Stimulated activated naive CD4-positive, alpha-beta T cell treated with Interleukin-2 at 50 U/mL for 16 hours (primary cell): ENCODE data around the gene SPON1.
"Not testable (repeated sequence)": the region's sequence is repeated elsewhere in the genome, so short reads cannot be mapped to it uniquely, and the experiment has no call there.

ENCODE experiments used
- DNase-seq: peaks from one replicate; lab custom pipeline; 2025; lab: John Stamatoyannopoulos, UW

SPON1 gene

DNA sequence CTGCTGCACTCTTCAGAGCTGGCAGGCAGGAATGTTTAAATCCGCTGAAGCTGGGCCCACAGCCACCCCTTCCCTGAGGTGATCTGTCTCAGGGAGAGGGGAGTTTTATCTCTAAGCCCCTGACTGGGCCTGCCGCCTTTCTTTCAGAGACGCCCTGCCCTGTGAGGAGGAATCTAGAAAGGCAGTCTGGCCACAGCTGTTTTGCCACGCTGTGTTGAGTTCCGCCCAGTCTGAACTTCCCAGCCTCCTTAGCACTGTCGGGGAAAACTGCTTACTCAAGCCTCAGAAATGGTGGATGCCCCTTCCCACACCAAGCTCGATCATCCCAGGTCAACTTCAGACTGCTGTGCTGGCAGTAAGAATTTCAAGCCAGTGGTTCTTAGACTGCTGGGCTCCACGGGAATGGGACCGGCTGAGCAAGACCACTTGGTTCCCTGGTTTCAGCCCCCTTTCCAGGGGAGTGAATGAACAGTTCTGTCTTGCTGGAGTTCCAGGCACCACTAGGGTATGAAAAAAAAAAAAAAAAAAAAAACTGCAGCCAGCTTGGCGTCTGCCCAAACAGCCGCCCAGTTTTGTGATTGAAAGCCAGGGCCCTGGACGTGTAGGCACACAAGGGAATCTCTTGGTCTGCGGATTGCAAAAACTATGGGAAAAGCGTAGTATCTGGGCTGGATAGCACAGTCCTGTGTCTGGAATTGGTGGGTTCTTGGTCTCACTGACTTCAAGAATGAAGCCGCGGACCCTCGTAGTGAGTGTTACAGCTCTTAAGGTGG, 127.4 kb downstream of the SPON1 start:
- no peak for DNase-seq

DNA sequence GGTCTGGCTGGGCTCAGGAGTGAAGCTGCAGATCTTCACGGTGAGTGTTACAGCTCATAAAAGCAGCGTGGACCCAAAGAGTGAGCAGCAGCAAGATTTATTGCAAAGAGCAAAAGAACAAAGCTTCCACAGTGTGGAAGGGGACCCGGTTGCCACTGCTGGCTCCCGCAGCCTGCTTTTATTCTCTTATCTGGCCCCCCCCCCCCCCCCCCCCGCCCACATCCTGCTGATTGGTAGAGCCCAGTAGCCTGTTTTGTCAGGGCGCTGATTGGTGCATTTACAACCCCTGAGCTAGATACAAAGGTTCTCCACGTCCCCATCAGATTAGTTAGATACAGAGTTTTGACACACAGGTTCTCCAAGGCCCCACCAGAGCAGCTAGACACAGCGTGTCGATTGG, 128.1 kb downstream of the SPON1 start:
- DNase-seq: not testable (repeated sequence)

DNA sequence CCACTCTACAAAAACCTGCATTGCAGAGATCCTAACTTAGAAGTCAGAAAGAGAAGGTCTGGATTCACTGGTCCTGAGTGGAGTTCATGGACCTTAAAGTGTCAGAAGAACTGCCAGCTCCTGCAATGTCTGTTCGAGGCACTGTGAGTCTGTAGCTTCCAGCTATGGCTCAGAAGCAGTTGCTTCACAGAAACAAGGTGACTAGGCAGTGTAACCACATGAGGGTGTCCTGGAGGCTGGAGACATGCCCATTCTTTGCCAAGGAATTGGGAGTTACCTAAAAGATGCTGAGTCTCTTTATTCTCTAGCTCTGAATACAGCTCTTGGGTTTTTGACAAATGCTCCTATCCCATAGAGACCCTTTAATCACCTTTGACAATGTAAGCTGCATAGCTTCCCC, 130.5 kb downstream of the SPON1 start:
- DNase-seq: no peak

DNA sequence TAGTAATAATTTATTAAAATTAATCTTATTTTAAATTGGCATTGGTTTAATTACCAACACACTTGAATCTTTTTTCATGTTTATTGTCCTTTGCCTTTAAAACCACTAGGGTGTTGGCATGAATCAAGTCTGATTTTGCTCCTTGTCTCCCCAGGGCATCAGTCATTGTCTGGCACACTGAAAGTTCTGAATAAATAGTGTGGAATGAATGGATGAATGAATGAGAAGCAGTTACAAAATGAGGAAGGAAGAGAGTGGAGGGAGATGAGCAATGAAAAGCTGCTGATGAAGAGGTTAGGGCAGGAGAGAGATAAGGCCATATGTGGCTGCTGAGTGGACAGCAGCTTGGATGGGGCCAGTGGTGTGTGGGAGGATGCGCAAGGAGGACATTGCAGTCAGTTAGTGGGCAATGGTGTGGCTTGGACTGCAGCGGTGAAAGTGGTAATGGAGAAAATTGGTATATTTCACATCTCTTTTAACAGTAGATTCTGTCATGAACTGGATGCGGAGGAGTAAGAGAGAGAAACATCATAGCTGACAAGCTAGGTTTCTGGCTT, 132.0 kb downstream of the SPON1 start:
- no peak for DNase-seq

DNA sequence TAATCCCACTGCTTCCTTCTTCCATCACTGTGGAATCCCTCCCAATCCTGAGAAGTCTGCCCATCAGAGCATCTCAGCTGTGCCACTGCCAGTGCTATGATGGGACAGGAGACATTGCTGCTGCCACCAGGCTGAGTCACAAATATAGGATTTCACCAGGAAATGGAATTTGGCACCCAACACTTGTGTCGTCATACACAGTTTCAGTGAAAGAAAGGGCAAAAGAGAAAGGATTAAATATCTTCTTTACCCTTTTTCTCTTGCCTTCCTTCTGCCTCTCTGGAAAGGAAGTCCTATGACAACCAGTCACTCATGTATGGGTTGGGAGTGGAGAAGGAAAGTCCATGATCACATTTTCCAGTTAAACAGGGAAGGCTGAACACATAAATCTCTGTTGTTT, 133.4 kb downstream of the SPON1 start:
- DNase-seq: no peak

DNA sequence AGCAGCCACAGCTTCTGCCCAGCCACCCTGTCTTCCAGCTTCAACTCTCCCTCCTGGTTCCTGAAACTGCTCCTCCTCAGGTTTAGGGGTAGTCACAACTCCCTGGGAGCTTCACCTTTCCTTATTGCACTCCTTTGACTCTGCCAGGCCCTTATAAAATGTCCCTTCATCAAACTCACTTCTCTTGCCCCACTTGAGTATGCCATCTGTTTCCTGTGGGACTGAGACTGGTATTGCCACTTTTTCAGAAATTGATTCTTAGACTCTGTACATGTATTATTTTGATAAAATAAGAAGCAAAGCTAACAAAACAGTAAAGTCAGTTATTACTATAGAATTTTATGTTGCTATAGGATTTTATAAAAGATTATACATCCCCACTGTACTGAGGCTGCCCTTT, 134.1 kb downstream of the SPON1 start:
- DNase-seq: no peak

DNA sequence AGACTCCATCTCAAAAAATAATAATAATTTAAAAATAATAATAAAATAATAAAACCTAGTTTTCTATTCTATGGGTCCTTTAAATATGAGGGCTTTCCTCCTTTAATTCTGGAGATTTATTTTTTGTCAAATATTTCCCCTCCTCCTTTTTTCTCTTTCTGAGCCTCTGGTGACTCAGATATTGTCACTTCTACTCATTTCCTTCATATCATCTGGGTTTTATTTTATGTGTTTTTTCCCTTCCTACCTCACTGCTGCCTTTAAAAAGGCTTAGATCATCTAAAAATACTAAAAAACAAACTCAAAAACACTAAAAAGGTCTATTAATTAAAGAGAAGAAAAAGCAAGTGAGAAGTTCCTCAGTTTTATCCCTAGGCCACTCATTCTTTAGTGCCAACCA, 138.9 kb downstream of the SPON1 start:
- no peak for DNase-seq

DNA sequence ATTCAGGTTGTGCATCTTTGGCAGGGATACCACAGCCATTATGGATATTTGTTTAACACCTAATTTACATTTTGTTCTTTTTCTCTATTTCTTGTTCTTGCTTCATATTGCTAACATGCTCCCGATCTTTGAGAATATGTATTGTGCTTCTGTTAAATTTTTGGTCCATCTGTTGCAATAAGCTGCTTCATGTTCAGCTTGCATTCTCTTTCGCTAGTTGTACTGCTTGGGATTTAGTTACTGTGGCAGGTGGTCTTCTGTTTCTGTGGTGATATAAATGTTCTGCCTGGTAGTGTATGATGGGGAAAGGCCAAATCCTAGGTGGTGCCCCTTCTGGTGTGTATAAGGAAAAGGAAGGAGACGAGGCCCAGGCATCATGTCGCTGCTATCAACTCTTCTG, 140.2 kb downstream of the SPON1 start:
- DNase-seq: no peak

DNA sequence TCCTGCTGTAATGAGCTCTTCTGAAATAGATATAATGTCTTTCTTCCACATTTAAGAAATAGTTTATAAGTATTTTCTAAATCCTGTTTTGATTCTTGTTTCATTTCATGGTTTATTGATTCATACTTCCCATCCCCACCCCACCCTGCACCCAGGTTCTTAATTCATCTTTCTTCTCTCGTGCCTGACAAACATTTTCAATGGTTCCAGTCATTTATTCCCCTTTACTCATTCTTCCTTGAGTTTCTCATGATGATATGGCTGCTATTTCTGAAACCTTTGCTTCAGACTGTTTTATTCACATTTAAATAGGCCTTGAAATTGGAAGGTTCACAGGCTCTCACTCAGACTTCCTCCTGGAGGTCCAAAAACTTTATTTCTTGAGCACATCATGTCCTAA, 142.9 kb downstream of the SPON1 start:
- no peak for DNase-seq

DNA sequence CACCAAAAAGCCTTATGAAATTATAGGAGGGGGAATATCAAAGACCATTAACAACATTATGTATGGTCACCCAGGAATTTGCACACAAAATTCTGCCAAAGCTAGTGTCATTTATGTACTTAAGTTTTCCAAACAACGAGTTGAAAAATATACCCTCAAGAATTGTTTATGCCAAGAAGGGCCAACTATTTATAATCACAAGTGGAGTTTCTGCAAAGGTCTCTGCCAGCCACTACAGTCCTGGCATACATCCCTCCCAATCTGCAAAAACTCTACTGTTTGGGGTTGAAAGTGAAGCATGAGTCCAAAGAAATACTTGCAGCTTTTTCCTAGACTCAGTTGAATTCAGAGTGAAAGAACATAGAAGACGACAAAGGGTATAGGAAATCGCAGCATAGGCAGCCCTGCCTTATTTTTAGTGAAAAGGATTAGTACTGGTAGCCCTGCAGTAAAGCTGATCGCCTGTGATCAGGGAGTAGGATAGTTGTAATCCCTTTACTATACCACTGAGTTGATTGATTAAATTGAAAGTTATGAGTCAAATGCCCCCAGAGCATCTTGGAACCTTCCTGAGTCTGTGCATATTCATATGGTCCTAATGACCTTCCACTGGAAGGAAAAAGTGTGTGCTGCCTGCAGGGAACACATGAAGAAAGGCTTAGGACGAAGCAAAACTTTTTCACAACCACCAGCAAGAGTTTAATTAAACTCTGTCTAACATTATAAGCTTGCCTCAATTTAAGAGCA, 144.0 kb downstream of the SPON1 start:
- no peak for DNase-seq

DNA sequence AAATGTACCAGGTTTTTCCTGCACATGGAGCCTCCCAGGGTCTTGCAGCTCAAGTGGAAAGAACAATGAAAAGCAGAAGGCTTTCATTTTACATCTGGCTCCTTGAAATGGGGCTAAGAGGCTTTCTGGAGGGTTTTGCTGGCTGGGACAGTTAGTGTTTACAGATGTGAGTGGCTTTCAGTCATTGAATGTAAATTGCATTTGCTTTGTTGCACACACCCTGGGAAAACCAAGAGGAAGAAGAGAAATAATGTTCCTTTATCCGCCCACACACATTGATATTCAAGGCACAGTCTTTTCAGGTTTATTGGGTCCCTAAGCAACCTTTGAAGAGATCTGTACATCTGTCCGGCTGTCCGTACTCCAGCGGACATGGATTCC, 144.5 kb downstream of the SPON1 start:
- no peak for DNase-seq

DNA sequence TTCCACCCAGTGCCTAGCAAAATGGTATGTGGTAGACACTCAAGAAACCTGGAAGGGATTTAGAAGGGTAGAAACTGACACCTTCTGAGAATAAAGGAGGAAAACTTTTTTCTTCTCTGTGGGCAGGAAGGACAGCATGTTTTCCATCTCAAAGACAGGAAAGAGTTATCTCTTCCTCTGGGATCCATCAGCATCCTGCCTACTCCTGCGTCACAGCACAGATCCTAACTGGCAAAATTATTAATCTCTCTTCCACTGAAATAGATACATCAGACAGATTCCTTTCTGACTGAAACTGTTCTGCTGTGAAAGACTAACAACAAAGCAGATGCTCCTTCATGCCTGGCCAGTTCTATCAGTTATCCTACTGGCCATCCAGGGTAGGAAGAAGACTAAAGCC, 147.2 kb downstream of the SPON1 start:
- DNase-seq: no peak

DNA sequence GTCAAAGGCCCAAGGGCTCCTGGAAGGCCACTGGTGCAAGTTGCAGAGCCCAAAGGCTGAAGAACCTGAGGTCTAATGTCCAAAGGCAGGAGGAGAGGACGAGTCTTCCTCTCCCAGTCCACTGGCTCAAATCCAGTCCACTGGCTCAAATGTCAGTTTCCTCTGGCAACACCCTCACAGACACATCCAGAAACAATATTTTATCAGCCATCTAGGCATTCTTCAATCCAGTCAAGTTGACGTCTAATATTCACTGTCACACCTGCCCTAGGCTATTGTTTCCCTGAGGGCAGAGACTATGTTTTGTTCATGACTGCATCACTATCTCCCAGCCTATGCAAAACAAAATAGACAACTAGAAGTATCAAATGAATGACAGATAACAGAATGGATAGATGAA, 148.1 kb downstream of the SPON1 start:
- no peak for DNase-seq

DNA sequence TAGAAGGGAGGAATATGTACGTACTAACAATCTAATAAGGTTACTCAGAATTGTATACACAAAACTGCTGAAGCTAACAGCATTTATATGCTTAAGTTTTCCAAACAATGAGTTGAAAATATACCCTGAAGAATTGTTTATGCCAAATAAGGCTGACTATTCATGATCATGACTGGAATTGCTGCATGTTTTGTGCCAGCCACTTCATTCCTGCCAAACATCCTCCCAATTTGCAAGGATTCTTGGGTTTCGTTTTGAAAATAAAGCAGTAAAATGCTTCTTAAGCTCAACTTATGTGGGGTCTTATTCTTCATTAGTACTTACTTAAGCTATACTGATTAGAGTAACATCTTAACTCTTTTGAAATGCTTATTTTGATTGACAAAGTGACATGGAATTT, 149.0 kb downstream of the SPON1 start:
- no peak for DNase-seq

DNA sequence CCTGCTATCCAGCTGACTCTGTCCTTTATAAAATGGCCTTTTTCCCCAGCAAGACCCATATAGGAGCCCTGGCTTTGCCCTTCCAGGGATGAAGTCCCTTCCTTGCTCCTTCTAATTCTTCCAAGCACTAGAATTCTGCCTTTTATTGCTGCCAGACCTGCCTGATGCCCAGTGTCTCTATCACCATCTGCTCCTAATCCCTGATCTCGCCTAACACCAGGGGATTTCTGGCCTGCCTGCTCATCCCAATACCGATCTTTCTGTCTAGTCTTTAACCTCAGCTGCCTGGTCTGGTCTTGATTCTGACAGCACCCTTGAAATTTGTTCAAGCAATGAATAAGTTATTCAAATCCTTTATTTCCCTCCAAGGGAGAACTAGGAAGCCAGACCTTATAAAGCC, 150.2 kb downstream of the SPON1 start:
- no peak for DNase-seq

DNA sequence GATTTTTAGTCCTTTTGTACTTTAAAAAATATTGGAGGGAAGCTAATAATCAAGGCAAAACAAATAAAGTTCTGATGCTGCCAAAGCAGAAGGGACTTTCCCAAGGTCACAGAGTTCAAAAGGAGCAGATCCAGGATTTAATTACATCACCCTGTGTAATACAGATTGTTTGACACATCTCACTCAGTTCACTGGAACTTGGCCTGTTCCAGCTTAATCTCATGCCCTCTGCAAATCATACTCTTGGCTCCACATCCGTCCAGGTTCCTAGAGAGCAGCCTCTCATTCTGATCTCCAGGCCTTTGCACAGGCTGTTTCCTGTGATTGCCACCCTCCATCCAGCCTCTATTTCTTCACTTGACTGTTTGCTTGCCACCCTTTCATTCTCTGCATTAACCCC, 151.7 kb downstream of the SPON1 start:
- no peak for DNase-seq

DNA sequence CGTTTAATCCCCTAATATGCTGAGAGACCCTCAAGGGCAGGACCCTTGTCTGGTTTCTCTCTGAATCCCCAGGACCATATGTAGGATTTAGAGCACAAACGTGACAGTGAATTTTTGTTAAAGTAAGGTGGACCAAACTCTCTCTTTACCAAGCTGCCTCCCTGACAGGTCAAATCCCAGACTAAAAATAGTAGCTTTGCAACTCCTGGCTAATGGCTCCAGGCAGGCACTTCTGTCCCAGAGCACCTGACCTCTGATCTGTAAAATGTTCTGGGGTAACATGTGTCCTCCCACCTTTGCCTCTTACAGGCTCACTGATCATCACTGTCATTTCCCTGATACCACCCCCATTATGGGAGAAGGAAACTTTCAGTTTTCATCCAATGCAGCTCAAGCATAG, 152.3 kb downstream of the SPON1 start:
- DNase-seq: no peak

DNA sequence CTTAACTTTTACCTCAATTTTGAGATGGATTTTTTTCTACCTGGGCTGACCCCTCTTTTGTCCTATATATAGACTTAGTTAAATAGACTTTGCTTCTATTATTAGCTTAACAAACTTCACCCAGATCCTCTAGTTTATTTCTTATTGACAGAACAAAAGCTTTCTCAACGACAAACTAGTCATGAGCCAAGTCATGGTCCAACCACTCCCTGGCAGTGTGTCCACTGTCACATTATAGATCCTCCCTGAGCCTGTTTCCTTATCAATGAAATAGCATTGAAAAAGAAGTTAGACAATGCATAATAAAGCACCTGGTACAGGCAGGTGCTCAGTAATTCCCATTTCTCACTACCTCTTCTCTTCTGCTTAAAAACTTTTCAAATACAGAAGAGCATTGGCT, 155.1 kb downstream of the SPON1 start:
- DNase-seq: no peak

DNA sequence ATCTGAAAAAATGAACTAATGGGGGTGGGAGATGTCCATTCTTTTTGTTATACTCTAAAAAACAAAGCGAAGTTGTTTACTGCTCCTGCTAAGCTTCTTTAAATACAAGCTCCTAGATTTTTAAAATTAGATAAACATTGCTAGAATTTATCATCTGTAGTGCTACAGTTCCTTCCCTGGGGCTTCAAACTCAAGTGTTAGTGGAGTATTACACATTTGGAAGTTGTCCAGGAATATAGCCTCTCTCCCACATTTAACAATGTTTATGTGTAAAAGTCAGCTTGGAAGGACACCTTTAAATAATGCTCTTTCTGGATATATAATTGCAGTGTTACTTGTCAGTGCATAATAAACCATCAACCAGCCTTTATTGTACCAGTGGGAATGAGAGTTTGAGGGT, 155.5 kb downstream of the SPON1 start:
- DNase-seq: no peak

DNA sequence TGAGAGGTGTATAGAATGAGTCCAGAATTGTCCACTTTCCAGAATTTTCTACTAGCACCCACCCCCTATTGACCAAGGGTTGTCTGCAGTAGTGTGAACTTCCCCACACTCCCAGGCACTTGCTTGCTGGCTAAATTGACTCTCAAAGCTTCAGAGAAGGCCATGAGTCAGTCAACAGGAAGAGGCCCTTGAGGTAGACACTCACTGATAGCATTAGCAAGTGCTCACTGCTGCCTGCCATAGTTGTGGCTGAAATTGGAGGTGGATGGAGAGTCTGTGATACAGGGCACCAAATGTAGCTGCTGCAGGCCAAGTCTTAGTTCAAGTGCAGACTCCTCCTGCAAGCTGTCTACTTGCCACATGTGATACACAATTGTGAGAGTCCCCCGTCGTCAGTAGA, 156.8 kb downstream of the SPON1 start:
- no peak for DNase-seq

DNA sequence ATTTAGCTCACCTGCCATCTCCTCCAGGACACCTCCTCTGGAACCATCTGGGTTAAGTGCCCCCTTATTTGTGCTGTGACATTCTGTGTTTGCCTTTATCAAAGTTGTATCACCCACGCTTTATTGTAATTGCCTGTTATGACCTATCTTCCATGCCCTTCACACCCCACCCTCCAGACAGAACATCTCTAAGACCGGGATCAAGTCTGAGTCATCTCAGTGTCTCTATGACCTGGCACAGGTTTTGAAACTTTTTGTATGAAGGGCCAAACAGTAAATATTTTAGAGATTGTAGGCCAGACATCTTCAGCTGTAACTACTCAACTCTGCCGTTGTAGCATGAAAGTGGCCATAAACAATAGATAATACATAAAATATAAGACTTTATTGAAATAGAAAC, 161.8 kb downstream of the SPON1 start:
- DNase-seq: no peak

DNA sequence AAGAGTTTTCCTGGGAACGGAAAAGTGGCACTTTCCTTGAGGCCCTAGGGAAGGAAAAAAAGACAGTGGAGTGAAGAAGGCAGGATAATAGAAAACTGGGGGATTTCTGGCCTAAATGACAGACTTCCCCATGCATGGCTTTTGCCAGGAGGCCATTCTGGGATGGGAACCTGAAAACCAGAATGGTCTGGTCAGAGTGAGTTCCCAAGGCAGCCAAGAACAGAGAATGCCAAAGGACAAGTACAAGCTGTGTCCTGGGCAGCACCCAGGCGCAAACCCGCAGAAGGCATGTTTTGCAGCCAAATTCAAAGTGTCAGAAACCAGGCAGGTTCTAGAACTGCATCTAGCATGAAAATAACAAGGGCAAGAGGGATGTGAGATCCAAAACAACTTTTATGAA, 162.4 kb downstream of the SPON1 start:
- no peak for DNase-seq

DNA sequence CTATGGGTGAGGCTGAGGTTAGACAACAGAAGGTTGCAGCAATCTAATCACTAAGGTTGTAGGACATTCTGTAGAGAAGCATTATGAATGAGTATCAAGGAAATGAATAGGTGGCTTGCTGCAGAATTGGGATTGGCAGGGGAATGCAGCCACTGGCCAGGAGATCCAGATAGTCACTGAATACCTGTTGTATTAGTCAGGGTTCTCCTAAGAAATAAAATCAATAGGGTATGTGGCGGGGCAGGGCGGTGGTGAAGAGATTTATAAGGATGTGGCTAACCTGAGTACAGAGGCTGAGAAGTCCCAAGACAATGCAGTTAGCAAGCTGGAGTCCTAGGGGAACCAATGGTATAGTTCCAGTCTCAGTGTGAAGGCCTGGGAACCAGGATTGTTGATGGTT, 163.0 kb downstream of the SPON1 start:
- no peak for DNase-seq

DNA sequence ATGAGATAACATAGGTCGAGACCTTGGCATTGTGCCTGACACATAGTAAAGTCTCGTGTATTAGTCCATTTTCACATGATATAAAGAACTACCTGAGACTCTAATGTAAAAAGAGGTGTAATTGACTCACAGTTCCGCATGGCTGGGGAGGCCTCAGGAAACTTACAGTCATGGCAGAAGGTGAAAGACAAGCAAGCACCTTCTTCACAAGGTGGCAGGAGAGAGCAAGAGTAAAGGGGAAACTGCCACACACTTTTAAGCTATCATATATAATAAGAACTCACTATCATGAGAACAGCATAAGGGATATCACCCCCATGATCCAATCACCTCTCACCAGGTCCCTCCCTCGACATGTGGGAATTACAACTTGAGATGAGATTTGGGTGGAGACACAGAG, 165.2 kb downstream of the SPON1 start:
- DNase-seq: no peak
